ENCODE data around the gene UBN1.

Gene UBN1

GRCh38 chr16:4814542-4815173 is 32.6 kb upstream of the UBN1 start:
- no peak for DNase-seq

DNA sequence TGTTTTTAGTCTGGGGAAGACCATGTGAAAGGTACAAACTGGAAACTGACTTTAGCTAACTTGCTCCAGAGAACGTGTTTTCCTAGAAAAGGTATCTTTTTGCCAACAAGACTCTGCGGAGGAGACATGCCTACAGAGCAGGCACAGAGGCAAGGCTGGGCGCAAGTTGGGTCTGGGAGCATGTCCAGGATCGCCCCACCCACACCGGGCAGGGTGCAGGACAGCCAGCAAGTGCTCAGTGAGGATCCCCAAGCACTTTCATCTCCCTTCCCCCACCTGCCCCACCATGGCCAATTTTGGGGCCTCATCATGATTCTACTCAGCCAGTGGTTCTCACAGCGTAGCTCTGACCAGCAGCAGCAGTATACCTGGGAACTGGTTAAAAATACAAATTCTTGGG is 26.6 kb upstream of the UBN1 start:
- DNase-seq: no peak

GRCh38 chr16:4825196-4825595 is 22.1 kb upstream of the UBN1 start:
- DNase-seq: no peak

GRCh38 chr16:4826526-4826925 is 20.8 kb upstream of the UBN1 start:
- no peak for DNase-seq

DNA sequence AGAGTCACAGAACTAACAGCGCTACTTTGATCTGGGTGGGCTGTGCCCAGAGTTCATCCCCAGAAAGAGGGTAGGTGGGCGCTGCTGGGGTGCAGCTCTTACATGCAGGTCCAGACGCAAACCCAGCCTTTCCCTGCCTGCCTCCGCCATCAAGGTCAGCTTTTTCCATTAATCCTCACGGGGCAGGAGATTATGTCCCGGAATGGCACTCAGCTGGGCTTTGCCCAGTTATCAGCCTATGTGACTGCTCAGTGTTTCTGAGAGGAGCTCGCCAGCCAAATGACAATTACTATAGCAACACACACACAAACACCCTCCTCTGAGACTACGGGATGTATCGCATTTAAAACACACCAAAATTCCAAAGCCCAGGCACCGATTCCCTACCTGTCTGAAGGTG is 20.3 kb upstream of the UBN1 start:
- no peak for DNase-seq

DNA sequence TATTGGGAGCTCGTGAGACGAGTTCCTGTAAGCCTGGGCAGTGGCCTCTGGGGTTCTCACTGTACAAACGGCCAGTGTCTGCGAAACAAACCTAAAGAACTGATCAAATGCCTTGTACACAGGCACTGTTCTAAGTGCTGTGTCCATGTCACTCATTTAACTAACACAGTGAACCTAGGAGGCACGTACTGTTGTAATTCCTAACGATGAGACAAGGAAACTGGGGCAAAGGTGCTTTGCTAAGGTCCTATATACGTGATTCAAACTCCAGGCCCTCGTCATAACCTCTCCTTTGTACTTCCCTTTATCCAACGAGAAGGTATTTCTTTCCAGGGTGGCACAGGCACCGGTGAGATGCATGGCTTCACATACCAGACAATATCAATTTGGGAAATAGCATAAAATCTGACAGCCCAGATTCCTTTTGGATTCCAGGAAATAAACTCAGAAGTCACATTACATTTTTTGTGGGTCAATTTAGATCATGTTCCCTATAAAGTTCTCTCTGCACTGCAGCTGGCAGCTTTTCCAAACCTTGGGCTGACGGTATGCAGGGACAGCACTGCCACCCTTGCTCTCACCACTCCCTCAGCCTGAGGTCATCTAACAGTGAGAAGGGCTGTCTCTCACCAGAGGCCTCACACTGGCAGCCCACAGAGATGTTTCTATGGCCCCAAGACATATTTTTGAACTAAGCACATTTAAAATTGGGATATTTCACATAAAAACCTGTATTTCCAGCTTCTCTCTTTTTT is 18.5 kb upstream of the UBN1 start:
- no peak for DNase-seq

GRCh38 chr16:4830408-4830807 is 16.9 kb upstream of the UBN1 start:
- DNase-seq: no peak

GRCh38 chr16:4831616-4832015 is 15.7 kb upstream of the UBN1 start:
- DNase-seq: no peak

DNA sequence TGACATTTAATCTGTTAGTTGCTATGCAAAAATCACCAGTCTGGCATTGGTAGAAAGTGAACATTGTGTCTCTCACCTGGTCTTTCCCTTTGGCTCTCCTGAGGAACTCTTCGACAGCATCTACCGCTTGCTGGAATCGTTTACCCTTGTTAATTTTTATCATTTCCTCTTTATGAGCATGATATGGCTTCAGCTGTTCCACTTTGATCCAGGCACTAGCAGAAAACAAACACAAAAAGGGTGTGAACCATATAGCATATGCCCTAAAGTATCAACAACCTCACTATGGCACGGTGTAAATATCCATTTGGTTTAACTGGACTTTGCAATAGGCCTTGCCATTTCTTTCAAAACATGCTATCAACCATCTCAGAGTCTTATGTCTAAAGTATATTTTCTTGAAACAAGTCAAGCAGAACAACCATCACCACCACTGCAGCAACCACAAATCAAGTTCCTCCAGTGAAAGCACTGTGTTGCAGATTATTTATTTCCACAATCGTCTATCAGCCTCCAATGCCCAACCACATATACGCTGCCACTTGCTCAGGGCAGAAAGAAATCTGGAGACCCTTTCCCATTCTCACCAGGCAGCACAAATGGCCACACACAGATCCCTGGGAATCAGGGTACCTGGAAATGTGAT is 14.5 kb upstream of the UBN1 start:
- no peak for DNase-seq

DNA sequence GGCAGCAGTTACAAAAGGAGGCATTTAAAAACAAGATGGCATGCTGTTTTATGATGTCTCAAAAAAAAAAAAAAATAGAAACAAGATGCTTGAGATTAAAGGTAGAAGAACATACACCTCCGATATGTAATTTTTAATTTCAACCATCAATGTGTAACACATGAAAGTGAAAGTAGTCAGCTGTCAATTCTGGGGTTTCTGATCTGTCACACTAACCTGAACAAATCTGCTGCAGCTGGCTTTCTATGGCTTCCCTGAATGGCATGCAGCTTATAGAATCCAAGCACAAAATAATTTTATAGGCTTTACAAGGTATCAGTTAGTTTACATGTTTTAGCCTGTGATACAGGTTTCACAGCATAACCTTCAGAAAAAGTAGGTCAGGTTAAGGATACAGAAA is 13.7 kb upstream of the UBN1 start:
- DNase-seq: no peak

GRCh38 chr16:4836727-4837126 is 10.6 kb upstream of the UBN1 start:
- no peak for DNase-seq

- DNase-seq: no peak
Measured at GRCh38 chr16:4837733-4838501, 9.4 kb upstream of the UBN1 start.

DNA sequence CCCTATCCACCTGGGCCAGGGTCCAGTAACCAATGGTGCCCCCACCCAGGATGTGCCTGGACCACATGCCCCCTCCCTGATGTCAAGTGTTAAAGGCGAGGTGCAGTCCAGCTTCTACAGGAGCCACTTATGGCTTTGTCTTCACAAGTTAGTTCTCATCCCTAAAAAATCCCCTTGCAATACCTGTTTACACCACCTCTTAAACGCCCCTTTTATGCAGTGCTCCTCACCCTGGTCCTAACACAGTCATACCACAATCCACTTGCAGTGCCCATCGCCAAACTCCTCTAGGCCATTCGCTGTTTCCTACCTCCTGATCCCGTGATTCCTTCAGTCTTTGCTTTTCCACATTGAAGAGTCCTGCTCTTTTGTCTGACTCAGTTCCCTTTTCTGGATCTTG is 7.3 kb upstream of the UBN1 start:
- DNase-seq: no peak

DNA sequence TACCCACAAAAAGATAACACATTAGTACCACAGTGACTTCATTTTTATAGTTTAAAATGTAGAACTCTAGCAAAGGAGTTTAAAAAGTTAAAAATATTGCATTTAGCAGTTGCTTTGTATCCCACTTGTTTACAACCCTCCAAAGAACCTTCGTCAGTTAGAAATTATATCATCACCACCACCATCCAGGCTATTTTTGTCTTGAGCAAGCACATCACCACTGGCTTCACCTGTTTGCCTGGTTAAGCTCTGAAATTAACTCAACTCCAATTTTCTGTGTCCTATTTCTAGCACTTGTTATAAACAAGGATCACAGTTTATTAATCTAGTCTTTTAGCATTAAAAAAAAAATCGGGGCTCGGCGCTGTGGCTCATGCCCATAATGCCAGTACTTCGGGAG is 6.3 kb upstream of the UBN1 start:
- DNase-seq: no peak

DNA sequence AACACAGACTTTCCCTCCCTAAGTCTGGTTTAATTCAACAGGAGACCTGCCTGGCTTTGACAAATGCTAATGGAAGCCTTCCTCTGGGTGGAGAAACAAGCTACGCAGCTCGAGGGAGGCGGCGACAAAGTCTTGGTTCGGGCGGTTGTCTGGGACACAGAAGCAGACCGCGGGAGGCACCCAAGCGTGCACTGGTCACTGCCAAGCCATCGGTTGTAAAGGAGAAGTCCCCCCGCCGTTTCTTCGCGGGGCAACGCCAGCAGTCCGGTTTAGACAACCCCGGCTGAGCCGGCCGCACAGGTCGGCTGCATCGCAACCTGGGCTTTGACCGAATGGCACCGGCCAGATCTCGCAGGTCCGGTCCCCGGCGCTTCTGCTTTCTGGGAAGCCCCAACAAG is 779 bp upstream of the UBN1 start:
- peak; percentile 5 for DNase-seq

DNA sequence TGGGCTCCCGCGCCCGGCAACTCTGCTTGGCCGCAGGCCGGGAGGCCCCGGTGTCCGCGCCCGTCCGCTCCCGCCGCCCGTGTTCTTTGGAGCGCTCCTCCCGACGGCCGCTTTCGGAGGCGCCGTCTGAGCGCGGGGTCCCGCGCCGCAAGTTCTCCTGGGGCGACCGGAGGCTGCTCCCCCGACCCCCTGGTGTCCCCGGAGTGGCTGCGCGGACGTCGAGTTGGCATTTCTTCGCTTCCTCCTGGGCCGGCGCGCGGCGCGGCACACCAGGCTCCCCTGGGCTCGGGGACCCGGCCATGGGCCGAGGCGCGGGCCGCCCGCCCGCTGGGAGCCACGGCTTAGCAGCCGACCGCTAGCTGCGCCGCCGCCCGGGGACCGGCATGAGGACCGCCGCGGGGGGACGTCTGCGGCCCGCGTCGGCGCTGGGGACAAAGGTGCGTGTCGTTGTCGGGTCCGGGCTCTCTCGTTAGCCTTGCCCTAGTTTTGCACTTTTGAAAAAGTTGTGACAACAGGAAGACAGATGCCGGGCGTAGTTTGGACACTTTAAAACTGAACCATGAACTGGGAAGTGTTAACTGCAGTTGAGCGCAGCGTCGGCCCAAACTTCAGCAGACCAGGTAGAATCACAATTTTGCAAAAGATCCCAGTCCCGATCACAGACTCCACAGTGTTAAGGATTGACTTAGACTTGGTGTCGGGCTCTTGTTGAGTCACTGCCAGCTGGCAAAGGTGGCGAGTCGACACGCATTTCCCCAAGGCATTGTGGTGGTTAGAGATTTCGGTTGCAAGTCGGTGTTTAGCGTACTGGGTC is 700 bp downstream of the UBN1 start:
- DNase-seq: peak; percentile 2

DNA sequence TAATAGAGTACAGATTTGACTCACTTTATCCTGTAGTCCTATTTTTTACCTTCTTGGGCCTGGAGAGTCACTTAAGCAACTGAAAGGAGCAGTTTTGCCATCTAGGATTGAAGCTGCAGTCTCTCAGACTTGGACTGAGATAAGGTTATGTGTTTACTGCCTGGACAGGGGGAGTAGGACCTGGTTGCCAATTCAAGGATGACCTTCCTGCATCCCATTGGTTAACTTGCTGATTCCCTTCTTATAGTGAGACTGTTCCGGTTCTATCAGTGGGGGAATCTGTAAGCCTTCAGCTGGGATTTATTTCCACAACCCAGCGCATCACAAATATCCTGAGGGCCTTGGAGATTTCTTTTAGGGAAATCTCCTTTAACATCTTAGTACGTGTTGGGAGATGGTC is 2.9 kb downstream of the UBN1 start:
- no peak for DNase-seq

- DNase-seq: no peak
Measured at GRCh38 chr16:4852221-4852872, 5.1 kb downstream of the UBN1 start.

DNA sequence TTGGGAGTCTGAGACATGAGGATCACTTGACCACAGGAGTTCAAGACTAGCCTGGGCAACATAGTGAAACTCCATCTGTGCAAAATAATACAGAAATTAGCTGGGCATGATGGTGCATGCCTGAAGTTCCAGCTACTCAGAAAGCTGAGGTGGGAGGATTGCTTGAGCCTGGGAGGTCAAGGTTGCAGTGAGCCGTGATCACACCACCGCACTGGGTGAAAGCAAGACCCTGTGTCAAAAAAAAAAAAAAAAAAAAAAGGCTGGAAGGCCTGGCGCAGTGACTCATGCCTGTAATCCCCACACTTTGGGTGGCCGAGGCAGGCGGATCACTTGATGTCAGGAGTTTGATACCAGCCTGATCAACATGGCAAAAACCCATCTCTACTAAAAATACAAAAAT is 8.1 kb downstream of the UBN1 start:
- no peak for DNase-seq

DNA sequence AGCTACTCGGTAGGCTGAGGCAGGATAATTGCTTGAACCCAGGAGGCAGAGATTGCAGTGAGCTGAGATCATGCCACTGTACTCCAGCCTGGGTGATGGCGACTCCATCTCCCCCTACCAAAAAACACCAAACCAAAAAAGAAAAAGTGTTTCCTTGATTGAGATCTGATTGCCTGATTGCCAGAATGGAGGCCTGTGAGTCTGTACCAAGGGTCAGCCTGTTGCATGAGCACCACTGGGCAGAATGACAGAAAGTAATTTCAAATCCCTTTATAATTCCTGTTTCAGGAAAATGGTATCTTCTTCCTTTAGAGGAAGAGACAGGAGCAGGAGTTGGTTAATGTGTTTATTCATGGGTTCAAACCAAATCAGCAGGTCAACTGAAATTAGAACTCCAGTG is 8.5 kb downstream of the UBN1 start:
- no peak for DNase-seq

- no peak for DNase-seq
Measured at GRCh38 chr16:4859190-4859899, 12.1 kb downstream of the UBN1 start.

- DNase-seq: no peak
Measured at GRCh38 chr16:4859900-4860255, 12.6 kb downstream of the UBN1 start.

All from GDM1 (cell line).